HPDE6-E6E7 (cell line): ENCODE measurements around the gene SEPTIN5.
"Not testable (repeated sequence)": the region's sequence is repeated elsewhere in the genome, so short reads cannot be mapped to it uniquely, and the experiment has no call there.

Source experiments
- DNase-seq: peaks from one replicate; pipeline ENCODE4 v3.0.0; 2011; ENCODE audit warnings: missing footprints; ENCODE audit errors: extremely low spot score

The SEPTIN5 gene

GRCh38 chr22:19714312-19715187 is at the start of gene SEPTIN5:
SEPTIN5 (plus strand) TSS chr22:19714503; CDS start chr22:19714589, 86 bp downstream.
- DNase-seq, result no peak

DNA sequence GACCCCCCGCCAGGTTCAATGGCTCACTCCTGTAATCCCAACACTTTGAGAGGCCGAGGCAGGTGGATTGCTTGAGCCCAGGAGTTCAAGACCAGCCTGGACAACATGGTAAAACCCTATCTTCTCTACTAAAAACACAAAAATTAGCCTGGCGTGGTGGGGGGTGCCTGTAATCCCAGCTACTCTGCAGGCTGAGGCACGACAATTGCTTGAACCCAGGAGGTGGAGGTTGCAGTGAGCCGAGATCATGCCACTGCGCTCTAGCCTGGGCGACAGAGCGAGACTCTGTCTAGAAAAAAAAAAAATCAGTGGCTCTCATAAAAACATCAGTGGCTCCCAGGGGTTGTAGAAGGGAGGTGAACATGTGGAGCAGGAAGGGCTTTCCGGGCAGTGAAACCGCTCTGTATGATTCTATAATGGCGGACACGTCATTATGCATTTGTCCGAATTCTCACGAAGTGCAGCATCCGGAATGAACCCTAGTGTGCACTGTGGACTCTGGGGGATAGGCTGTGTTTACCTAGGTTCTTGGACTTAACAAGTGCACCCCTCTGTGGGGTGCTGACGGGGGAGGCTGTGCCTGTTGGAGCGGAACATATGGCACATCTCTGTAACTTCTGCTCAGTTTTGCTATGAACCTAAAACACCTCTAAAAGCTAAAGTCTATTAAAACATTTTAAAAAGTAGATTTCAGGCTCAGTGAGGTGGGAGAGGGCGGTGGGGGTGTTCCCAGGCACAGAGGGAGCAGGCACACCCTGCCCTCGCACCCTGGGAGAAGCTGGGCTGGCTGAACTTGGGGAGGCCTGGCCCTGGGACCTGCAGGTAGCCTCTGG is 49.1 kb upstream of the SEPTIN5 start:
- DNase-seq, result no peak

- no peak for DNase-seq
These were observed 48.3 kb upstream of the SEPTIN5 start for GRCh38 chr22:19665784-19666672.

DNA sequence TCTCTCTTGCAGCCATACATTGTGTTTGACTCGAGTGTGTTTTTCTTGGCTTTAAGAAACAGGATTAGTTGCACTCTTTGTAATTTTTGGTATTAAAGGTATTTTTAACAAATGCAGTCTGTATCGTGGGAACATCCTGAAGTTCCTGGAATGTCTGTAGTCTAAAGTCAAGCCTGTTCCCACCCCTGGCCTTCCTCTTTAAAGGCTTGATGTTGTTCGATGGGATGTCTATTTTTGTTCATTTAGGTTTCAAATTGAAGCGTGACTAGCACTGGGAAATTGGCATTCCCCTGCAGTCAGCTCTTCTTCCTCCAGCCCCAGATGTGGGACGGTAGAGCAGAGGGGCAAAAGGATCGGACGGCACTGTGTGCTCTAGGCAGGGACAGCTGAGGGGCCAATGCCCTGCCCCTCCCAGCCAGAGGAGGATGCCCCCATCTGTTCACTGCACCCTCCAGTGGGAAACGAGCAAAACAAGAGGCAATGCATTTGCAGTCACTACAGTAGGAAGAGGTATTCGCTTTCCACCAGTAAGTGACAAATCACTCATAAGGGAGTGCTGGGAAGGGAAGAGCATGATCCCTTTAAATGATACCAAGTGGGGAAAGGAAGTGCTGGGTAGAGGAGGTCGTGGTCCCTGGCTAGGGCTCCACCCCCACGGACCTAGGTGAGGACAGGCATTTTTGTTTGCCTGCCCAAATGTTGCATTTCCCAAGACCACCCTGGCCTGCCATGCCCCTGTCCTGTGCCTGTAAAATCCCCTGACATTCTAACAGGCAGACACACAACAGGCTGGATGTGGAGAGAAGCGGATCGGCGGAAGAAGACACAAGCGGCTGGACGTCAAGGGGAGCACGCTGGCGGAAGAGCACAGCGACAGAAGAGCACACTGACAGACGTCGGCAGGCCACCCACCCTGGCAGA is 47.4 kb upstream of the SEPTIN5 start:
- DNase-seq, result no peak

- DNase-seq, result no peak
These were observed 46.2 kb upstream of the SEPTIN5 start for GRCh38 chr22:19667872-19668740.

DNA sequence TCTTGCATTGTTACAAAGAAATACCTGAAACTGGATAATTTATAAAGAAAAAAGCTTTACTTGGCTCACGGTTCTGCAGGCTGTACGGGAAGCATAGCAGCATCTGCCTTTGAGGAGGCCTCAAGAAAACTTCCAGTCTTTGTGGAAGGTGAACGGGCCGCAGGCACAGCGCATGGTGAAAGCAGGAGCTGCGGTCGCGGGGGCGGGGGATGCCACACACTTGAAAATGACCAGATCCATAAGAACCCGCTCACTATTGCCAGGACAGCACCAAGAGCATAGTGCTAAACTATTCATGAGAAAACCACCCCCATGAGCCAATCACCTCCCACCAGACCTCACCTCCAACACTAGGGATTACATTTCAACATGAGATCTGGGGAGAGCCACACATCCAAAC is 45.6 kb upstream of the SEPTIN5 start:
- no peak for DNase-seq

DNA sequence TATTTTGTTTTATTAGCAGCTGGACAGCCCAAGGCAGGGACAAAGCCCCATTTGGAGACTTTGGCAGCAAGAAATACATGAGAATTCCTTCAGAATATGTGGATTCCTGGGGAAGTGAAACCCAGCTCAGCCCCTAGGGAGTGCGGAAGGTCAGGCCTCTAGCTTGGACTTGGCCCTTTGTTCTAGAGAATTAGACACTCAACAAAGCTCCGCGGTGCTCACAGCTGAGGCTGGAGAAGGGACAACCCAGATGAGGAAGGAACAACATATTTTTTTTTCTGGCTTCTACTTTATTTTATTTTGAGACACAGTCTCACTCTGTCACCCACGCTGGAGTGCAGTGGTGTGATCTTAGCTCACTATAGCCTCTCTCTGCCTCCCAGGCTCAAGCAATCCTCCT is 44.7 kb upstream of the SEPTIN5 start:
- no peak for DNase-seq

- no peak for DNase-seq
These were observed 43.0 kb upstream of the SEPTIN5 start for GRCh38 chr22:19671316-19671715.

- no peak for DNase-seq
These were observed 42.1 kb upstream of the SEPTIN5 start for GRCh38 chr22:19672054-19672776.

DNA sequence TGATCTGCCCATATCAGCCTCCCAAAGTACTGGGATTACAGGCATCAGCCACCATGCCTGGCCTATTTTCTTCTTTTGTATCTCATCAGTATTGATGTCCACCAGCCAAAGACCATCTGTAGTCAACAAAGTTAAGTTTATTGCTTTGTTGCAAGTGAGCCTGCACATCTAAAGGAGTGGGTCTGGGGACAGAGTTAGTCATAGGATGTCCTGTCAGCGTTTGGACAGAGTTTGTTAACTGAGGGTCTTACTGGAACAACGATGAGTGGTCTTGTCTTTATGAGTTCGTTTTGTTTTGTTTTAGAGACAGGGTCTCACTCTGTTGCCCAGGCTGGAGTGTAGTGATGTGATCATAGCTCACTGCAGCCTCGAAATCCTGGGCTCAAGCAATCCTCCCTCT is 40.6 kb upstream of the SEPTIN5 start:
- no peak for DNase-seq

DNA sequence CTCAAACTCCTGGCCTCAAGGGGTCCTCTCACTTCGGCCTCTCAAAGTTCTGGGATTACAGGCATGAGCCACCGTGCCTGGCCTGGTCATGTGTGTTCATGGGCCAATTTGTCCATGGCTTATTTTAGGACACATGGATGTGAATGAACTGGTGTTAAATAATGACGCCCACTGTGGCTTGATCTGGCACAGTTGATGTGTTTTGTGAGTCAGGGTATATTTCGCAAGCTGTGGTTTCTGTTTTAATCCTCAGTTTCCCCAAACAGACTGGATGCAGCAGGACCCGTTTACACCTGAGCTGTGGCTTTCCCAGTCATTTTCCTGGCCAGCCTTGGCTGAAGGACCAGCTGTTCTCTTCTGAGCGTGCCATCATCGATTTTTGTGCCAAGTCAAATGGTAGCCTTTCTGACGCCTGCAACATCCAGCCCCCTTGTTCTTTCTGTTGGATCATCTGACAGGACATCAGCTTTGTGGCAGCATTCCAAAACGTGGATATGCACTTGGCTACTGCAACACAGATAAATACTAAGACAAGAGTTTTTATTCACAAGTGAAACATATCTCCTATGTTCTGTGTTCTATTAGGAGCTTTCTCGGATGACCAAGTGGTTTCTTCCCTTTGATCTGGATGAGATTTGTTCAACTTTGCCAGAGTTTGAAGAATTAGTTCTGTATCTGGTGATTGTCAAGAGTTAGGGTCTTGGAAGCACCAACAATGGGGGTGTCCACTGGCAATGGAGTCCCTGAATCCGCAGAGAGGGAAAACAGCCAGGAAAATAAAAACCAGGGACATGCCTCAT is 40.0 kb upstream of the SEPTIN5 start:
- DNase-seq, result no peak

DNA sequence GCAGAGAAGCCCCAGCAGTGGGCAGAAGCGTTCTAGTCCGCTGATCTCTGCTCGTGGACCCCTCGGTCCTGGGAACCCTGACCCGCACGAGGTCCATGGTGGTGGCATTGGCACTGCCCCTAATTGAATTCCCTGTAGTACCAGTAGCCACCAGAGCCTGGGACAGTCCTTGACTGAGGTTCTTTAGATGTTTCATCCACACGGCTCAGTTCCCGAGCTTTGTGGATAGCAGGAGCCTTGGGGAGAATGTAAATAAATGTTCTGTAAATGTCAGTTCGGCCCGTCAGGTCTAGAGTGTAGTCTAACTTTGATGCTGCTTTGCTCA is 39.4 kb upstream of the SEPTIN5 start:
- no peak for DNase-seq

- no peak for DNase-seq
These were observed 38.9 kb upstream of the SEPTIN5 start for GRCh38 chr22:19675428-19675827.

DNA sequence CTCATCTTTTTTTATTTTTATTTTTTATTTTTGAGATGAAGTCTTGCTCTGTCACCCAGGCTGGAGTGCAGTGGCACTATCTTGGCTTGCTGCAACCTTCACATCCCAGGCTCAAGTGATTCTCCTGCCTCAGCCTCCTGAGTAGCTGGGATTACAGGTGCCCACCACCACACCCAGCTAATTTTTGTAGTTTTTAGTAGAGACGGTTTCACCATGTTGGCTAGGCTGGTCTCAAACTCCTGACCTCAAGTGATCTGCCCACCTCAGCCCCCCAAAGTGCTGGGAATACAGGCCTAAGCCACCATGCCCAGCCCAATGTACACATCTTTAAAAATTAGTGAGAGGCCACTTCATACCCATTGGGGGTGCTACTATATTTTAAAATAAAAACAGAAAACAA is 37.9 kb upstream of the SEPTIN5 start:
- not testable (repeated sequence) for DNase-seq

DNA sequence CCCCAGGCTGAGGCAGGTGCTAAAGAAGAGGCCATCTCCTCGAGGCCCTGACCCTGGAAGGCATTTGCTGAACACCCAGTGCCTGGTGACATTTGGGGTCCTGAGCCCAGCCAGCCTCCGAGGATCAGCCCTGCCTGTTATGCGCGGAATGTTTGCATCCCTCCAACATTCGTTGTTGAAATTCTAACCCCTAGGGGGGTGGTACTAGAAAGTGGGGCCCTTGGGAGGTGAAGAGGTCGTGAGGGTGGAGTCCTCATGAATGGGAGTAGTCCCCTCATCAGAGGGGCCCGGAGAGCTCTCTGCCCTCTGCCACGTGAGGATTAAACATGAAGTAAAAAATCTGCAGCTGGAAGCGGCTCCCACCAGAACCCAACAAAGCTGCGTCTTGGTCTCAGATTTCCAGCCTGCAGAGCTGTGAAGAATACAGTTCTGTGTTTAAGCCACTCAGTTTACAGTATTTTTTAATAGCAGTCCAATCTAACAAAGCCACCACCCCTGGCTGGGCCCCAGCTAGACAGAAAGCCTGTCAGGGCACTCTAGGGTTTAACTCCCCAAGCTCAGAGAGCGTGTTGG is 35.3 kb upstream of the SEPTIN5 start:
- DNase-seq, result no peak

DNA sequence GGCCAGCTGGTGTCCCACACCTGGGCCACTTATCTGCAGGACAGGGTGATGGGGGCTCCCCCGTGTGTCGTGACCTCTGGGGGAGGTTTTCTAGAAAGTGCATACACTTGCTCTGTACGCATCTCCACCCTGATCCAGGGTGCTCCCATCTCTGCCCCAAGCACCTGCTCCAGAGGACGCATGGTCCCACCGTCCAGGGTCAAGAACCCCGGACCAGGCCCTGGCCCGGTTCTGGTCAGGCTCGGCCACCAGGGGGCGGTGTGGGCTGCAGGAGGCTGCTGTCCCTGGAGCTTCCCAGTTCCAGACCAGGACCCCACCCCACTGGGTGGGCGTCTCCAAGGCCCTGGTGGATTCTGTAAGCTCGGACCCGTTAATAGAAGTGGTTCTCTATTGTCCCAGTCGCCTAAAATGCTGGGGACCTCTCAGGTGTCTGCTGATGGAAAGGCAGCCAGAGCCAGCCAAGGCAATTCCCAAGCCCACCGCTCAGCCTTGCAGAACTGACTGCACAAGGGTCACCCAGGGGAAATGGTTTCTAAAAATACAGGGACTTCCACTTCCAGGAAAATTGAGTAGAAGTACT is 34.7 kb upstream of the SEPTIN5 start:
- DNase-seq, result no peak

- no peak for DNase-seq
These were observed 33.9 kb upstream of the SEPTIN5 start for GRCh38 chr22:19680287-19680881.
